Measurements from ENCODE around the gene PSD.

PSD gene

DNA sequence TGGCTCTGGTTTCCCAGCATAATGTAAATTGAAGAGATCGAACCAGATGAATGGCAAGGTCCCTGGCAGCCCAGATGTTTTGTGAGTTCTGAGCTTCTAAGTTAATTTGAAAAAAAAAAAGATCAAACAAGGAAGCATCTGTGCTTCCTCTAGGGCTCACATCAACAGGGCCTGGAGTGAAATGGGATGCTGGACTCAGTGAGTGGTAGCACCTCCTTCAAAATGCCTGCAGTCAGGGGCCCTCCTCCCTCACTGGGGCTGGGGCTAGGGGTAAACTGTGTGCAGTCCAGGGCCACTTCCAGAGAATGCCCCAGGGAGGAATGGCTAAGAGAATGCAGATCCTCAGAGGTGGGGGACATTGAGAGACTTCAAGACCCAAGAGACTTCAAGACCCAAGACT lies 19.8 kb upstream of the PSD start:
- no peak for DNase-seq (ENCODE audit: low spot score)

DNA sequence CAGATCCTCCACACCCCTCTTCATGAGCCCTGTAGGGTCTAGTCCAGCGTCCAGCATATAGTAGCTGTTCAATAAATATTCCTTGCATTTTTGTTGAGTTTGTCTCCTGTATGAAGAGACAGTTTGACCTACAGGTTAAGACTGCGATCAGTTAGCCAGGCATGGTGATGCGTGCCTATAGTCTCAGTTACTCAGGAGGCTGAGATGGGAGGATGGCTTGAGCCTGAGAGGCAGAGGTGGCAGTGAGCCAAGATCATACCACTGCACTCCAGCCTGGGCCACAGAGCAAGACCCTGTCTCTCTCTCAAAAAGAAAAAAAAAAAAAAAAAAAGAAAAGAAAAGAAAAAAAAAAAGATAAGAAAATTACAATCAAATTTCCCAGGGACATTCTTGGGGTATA lies 18.9 kb upstream of the PSD start:
- DNase-seq (ENCODE audit: low spot score) = no peak

DNA sequence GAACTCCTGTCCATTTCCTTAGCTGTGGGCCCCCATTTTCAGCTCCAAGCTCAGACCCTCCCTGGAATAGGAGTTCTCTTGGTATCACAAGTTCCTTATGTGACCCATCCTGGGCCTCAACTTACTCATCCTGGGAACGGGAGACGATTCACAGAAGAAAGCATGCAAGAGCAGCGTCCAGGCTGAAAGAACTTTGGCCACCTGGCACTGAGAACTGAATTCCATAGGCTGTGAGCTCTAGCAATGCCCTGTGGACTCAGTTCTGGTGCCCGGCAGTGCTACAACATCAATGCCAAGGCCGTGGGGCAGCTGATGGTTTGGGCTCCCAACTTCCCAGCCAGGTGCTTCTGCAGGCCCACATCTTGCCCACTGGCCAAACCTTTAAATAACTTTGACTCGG lies 17.7 kb upstream of the PSD start:
- DNase-seq (ENCODE audit: low spot score) = no peak

DNA sequence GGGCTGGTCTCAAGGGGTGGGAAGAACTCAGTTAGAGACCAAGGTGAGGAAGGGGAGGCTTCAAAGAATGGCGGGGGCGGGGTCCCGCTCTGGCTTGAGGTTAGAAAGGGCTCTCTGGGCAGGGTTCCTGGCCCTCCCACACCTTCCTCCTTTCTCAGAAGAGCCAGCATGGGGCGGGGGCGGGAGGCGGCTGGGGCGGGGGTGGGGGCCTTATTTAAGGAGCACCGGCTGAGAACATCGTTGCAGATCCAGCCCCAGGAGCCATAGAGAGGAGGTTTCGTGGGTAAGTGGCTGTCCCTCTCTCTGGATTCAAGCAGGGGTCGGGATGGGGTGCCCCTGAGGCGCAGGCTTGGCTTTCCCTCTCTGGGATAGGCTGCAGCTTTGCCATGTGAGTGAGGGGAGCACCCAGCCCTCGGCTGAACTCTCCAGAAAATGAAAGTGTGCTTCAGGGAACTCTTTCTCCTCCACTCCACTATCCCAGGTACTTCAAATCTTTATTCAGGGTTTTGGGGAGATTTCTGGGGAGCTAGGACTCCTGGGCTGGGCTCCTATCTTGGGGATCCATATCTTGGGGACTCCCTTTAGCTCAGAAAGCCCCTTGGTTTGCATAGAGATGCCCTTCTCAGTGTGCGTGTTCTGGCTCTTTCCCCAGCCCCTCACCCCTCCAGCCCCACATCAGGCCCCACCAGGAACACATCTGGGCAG lies 17.1 kb upstream of the PSD start:
- no peak for DNase-seq (ENCODE audit: low spot score)

DNA sequence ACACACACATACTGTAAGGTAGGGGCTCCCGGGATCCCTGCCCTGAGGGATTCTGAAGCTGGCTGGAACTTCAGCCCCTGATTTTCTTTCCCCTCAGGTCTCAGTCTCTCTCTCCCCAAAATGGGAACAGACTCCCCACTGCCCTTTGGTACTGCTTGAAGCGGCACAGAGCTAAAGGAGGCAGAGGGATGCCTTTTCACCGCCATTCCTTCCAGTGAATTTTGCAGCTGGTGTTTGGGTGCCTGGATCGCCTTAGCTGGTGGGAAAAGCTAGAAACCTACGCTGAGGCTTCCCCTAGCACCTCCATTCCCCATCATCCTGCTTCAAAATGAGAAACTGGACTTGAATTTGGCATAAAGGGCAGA lies 16.5 kb upstream of the PSD start:
- DNase-seq (ENCODE audit: low spot score) = no peak

- DNase-seq (ENCODE audit: low spot score) = no peak
Measured at GRCh38 chr10:102434394-102435132, 16.0 kb upstream of the PSD start.

- DNase-seq (ENCODE audit: low spot score) = no peak
Measured at GRCh38 chr10:102433619-102434046, 15.0 kb upstream of the PSD start.

GRCh38 chr10:102432162-102432950 lies 13.8 kb upstream of the PSD start, which contains the start of gene CUEDC2:
Gene CUEDC2 (minus strand): TSS chr10:102432574. CDS start chr10:102425188, 7,386 bp downstream.
- DNase-seq (ENCODE audit: low spot score) = peak; percentile 90

DNA sequence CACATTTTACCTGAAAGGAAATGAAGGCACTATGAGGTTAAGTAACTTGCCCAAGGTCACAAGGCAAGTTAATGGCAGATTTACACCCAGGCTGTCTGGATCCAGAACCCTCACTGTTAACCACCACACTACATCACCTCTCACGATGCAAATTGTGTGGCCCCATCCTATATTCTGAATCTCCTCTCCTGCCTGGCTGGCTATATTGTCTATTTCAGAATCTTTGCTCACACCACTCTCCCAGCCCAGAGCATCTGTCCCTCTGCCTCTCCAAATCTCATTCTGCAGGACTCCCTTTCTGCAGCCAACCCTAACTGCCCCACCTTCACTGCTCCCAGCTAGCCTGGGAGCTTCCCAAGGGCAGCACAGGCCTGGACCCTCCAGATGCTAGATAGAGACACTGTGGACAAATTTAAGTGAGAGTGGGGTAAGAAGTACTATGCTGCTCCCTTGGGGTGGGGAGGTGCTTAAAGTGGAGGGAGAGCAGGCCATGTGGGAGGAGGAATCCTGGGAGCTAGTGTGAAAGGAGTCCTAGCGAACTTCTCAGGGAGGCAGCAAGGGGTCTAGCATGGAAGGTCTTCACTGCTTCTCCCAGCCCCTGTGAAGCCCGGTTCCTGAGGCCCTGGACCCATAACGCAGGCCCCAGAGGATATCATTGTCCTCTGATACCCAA lies 13.0 kb upstream of the PSD start:
- no peak for DNase-seq (ENCODE audit: low spot score)

- no peak for DNase-seq (ENCODE audit: low spot score)
Measured at GRCh38 chr10:102429468-102429867, 10.9 kb upstream of the PSD start.

DNA sequence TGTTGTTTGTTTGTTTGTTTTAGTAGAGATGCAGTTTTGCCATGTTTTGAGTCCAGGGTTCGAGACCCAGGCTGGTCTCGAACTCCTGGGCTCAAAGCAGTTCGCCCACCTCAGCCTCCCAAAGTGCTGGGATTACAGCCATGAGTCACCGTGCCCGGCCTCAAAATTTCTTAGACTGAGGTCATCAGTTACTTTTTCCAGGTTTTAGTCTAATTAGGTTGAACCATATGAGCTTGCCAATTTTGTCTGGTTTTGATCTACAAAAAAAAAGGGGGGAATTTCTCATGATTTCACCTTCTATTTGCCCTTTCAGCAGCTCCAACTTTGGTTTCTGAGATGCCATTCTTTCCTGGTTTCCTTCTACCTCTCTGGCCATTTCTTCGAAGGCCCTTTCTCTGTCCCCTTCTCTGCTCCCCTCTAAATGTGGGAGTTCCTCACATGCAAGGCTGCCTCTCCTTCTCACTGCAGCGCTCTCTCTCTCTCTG lies 8.3 kb upstream of the PSD start:
- no peak for DNase-seq (ENCODE audit: low spot score)

DNA sequence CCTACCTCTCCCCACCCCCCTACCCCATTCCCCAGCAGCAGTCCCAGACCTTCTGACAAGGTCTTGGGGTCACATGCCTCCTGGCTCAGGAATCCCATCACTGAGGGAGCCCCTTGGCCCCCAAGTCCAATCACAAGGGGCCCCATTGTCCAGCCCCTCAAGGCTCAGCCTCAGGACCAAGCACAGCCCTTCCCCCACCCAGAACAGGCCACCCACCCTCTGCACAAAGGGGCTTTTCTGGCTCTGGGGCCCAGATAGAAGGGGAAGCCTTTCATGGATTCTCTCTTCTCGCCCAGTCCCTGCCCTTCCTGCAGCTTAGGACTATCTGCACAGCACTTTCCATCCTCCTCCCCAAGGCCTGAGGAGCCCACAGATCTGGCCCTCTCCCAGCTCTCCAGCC lies 6.9 kb upstream of the PSD start:
- DNase-seq (ENCODE audit: low spot score) = no peak

DNA sequence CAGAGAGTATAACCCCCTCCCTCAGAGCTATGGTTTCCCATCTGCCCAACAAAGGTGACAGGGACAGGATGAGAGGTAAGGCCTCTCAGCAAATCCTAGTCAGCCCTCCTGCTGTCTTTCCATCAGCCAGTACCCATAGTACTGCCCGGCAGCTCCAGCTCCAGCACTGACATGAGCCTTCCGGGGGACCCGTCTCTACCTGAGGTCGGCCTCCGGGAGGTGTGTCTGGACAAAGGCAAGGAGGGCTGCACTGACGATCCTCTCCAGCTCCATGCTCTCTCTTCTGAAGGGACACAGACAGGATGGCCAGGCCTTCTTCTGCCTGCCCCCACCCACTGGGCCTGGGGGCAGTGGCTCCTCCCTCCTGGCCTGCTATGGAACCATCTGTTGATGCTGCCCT lies 6.3 kb upstream of the PSD start:
- DNase-seq (ENCODE audit: low spot score) = no peak

DNA sequence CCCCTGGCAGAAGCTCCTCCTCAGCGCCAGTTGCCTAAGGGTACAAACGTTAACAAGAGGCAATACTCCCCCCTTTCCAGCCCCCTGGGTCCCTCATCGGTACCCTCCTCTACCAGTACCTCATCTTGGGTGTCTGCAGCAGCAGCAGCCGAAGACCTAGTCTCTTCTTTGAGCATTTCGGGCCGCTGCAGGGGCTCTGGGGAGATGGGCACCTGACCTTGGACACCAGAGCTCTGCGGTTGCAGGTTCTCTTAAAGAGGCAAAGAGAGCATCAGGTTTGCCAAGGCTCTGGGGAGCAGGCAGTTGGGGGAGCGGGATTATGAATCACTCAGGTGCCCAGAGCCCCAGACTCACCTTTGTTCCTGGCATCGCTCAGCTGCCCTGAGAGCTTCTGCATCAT lies 5.6 kb upstream of the PSD start:
- no peak for DNase-seq (ENCODE audit: low spot score)

GRCh38 chr10:102423372-102423968 lies 4.9 kb upstream of the PSD start:
- no peak for DNase-seq (ENCODE audit: low spot score)

- peak; percentile 94 for DNase-seq (ENCODE audit: low spot score)
Measured at GRCh38 chr10:102422545-102423129, 4.1 kb upstream of the PSD start.

- no peak for DNase-seq (ENCODE audit: low spot score)
Measured at GRCh38 chr10:102421757-102422512, 3.4 kb upstream of the PSD start.

GRCh38 chr10:102421507-102421756 lies 2.8 kb upstream of the PSD start:
- no peak for DNase-seq (ENCODE audit: low spot score)

- peak; percentile 91 for DNase-seq (ENCODE audit: low spot score)
Measured at GRCh38 chr10:102420714-102421506, 2.3 kb upstream of the PSD start, which contains the start of gene FBXL15. Gene FBXL15 (plus strand): TSS chr10:102420836. CDS start chr10:102421130, 294 bp downstream.

- DNase-seq (ENCODE audit: low spot score) = no peak
Measured at GRCh38 chr10:102420181-102420713, 1.7 kb upstream of the PSD start.

Measured in HuH-7 (cell line).